DLD1 (cell line): ENCODE measurements around the gene GRN.
"Not testable (repeated sequence)": the region's sequence is repeated elsewhere in the genome, so short reads cannot be mapped to it uniquely, and the experiment has no call there.

Source experiments
- in situ Hi-C: cut with HindIII; loops from 2 replicates; pipeline ENCODE4 v1.10.0; 2017; ENCODE audit warnings: low sequenced_read_pairs

GRN gene

DNA sequence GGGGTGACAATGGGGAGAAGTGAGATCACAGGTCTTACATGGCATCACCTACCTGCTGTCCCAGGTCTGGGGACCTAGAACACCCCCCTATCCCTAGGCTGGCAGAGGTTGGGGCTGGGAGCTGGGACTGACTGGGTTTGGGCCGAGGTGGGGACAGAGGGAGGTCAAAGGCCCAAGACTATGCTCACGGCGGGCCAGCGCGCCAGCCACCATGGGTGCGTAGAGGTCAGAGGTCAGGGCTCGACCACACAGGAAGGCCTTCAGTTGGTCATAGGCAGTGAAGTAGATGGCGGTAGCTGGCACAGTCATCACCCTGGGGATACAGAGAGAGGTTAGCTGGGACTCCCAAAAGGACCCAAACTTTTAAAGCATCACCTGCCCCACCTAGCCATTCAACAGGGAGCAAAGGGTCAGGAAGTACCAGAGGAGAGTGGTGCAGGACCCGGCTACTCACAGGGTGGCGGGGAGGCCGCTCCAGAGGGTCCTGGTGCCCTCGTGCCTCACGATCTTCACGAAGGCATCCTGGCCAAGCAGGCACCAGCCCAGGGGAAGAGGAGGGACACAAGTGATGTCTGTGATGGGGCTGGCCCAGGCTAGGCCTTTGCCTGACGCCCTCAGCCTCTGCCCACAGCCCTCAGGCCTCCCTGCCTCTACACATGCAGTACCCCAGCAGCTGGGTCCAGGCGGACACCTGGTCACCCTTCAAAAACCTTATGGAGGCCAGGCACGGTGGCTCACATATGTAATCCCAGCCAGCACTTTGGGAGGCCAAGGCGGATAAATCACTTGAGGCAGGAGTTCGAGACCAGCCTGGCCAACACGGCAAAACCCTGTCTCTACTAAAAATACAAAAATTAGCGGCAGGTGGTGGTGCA is 23.6 kb upstream of the GRN start:
- in situ Hi-C loops, result loop anchor here (5.0 kb wide), 1 partner anchor 49 kb away; no protein-coding TSS in a partner anchor

DNA sequence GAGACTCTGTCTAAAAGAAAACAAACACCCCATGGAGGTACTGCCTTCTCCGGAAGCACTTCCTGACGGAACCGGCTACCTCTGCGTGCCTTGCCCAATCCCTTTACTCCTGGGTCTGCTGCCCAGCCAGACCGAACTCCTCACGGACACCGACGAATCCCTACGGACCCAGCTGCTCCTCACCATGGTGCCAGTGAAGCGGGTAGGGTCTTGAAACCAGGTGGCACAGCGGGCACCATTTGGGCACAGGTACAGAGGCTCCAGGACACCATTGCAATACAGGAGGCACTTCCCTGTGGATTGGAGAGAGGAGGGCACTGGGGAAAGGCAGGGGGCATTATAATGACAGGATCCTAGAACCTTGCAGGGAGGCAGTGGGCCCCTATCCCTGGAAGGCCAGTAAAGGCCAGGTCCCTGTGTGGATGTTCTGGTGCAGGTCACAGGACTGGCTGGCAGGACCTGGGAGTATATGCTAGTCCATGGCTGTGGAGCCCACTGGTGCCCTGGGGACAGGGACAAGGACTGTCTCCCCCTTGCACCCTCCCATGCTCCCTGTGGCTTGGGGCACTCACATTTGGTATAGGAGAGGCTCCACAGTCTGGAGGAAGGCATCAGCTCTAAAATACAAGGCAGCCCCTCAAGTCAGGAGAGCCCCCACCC is 22.7 kb upstream of the GRN start:
- in situ Hi-C loops, result loop anchor here (5.0 kb wide), 1 partner anchor 50 kb away; no protein-coding TSS in a partner anchor

DNA sequence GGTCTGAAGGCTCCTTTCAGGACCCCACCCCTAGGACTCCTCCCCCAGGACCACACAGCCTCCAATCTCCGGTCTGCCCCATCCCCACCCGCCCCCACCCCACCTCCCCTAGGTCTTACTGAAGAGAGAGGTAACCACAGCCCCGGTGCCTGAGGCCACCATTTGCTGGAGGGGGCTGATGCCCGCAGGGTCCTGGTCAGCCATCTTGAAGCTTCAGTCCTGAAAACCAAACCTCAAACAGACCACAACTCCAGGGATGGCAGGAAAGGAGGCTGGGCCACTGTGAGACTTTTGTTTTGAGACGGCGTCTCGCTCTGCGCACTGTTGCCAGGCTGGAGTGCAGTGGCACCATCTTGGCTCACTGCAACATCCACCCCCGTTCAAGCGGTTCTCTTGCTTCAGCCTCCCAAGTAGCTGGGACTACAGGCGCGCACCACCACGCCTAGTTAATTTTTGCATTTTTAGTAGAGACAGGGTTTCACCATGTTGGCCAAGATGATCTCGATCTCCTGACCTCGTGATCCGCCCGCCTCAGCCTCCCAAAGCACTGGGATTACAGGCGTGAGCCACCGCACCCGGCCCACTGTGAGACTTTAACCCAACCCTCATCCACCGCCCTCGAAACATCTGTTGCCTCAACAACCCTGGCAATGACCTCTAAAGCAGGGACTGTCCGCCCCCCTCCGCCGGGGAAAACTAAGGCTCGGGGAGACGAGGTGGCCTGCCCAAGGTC is 21.6 kb upstream of the GRN start:
- in situ Hi-C loops, result loop anchor here (5.0 kb wide), 1 partner anchor 51 kb away; no protein-coding TSS in a partner anchor

DNA sequence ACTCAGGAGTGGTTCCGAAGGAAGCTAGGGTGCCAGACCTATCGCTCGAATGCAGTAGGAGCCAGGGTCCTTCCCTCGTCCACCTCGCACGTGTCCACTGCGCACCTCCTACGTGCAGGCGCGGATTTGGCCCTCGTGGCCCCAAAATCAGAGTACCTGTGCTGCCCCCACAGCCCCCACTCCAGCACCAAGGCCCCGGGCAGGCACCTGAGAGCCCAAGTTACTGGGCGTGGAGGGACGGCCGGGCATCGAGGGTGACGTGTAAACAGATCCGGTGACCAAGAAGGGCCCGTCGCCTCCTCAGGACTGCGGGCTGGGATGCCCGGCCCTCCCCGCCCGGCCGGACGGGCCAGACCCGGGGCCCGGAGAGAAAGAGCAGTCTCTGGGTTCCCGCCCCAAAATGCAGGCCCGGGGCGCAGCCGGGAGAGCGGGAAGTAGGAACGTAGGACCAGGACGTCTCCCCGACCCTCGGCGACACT is 21.0 kb upstream of the GRN start:
- in situ Hi-C loops, result loop anchor here (5.0 kb wide), 1 partner anchor 52 kb away; no protein-coding TSS in a partner anchor

DNA sequence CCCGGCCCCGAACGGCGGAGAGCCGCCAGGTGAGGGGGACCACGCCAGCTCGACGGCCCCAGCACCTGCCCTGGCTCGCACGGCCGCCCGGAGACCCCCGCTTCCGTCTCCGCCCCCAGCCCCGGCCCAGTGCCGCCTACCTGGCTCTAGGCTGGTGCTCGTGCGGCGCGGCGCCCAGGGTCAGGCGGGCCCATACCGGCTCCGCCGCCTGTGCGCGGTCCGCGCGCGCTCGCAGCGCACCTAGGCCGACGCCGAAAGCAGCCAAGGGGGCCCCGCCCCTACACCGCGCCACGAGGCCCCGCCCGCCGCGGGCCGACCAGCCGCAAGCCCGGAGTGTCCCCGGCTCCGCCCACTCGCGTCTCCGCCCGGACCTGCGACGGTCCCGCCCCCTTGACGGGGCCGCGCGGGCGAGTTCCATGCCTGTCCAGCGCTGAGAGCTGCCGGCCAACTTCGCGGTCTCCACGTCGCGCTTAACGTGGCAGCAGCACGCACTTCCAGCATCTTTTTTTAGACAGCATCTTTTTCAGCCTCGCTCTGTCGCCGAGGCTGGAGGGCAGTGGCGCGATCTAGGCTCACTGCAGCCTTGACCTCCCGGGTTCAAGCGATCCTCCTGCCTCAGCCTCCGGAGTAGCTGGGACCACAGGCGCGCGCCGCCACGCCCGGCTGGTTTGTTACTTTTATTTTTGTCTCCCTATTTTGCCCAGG is 20.4 kb upstream of the GRN start, which contains the start of gene SLC25A39:
Gene SLC25A39, minus strand, starts transcription at position 253 of the 705 bp plus-strand sequence. CDS start 1,261 bp downstream, outside the sequence.
- in situ Hi-C loops, result loop anchor here (5.0 kb wide), 1 partner anchor 52 kb away; no protein-coding TSS in a partner anchor

DNA sequence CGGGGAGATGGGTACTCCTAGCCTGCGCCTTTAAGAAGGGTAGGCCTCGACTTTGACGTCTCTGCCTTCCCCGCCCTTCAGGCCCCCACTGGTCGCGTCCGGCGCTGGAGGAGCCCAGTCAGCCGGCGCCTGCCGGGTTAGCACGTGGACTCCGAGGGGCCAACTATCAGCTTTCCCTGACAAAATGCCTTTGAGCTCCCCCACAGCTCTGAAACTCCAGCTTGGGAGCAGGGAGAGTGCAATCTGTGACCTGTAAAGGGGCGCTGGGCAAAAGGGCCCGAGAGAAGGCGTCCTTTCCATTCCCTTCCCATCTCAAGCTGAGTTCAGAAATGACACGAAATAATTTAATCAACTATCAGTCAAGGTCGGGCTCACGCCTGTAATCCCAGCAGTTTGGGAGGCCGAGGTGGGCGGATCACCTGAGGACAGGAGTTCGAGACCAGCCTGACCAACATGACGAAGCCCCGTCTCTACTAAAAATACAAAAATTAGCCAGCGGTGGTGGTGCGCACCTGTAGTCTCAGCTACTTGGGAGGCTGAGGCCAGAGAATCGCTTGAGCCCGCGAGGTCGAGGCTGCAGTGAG is 18.1 kb upstream of the GRN start:
- in situ Hi-C loops, result no loop called here

DNA sequence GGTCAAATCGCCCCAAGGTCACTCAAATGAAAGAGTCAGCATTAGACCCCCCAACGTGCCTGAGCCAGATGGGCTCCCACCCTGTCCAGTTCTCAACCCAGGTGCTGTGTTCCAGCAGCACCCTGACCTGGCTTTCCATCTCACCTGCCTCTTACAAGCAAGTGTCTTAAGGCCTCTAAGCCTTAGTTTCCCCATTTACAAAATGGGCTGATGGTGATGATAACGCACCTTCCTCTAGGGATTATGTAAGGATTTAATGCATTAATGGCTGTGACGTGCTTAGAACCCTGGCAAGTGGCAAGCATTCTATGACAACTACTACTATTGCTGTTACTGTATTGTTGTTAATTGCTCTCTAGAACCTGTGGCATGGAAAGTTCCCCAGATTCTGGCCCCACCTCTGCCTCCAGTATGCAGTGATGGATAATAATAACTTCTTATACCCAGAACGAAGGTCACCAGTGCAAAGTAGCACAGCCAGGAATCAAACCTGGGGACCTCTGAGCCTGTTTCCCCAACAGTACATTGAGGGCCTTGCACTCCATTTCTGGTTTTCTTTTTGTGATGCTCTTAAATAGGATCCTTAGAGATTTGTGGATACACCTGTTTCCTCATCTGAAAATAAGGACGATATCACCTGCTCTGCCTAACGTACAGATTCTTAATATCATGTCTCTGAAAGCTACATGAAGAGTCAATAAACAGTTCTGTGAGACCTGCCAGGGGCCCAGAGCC is 17.2 kb upstream of the GRN start:
- in situ Hi-C loops, result no loop called here

DNA sequence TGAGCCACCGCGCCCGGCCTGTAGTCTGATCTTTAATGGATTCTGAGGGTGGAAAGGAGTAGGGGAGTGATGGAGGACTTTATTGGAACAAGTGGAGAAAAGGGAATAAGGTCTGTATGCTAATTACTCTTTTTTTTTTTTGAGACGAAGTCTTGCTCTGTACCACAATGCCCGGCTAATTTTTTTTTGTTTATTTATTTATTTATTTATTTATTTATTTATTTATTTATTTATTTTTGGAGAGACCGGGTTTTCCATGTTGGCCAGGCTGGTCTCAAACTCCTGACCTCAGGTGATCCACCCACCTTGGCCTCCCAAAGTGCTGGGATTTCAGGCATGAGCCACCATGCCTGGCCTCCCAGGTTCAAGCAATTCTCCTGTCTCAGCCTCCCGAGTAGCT is 15.6 kb upstream of the GRN start:
- in situ Hi-C loops, result not testable (repeated sequence)

DNA sequence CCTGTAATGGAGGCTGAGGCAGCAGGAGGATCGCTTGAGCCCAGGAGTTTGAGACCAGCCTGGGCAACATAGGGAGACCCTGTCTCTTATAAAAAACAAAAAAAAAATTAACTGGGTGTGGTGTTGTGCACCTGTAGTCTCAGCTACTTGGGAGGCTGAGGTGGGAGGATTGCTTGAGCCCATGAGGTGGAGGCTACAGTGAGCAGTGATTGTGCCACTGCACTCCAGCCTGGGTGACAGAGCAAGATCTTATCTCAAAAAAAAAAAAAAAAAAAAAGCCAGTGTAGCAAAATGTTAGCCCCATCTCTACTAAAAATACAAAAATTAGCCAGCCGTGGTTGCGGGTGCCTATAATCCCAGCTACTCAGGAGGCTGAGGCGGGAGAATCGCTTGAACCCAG is 14.8 kb upstream of the GRN start:
- in situ Hi-C loops, result not testable (repeated sequence)

DNA sequence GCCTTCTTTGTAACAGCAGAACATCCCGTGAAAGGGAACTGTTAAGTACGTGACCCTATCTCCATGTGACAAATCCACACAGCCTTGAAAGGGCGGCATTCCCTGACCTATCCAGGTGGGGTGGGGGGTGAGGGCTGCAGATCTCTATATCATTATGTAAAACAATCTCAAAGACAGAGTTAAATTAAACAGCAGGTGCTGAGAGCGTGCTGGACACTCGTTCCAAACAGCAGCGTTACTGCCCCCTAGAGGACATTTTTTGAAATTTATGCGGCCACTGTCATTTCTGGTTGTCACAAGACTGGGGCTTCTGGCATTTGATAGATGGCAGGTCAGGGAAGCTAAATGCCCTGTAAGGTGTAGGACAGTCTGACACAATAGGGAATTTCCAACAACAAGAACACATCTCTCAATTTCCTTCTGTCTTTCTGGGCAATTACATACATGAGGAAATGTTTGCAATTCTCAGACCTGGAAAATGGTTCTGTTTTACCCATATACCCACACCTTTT is 13.8 kb upstream of the GRN start:
- in situ Hi-C loops, result no loop called here

DNA sequence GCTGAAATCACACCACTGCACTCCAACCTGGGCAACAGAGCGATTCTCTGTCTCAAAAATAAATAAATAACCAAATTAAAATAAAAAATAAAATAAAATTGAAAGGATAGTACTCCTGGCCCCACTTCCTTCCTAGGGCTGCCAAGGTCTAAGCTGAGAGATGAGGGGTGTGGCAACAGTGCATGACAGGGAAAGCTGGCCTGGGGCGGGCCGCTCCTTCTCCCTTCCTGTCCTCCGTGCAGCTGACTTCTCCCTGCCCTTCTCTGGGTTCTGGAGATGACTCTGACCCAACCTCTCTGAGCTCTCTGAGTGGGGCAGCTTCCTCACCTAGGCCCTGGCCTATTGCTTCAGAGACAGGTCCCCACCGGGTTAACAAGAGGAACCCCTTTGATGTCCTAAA is 11.7 kb upstream of the GRN start:
- in situ Hi-C loops, result no loop called here

DNA sequence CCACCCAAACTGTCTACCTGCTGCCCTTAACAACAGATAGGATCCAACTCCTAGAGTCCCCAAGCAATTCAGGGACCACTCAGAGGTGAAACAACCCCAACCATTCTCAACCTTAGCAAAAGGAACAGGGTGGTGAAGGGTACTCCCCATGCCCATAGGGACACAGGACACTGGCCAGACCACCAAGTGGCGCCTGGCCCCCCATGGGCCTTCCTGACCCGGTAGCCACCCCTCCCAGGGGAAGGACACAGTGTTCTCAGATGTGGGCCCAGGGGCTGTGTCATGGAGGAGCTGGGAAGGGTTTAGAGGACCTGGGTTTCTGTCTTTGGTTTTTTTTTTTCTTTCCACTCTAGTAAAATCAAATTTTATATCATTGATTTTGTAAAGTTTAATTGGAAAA is 10.8 kb upstream of the GRN start:
- in situ Hi-C loops, result no loop called here

DNA sequence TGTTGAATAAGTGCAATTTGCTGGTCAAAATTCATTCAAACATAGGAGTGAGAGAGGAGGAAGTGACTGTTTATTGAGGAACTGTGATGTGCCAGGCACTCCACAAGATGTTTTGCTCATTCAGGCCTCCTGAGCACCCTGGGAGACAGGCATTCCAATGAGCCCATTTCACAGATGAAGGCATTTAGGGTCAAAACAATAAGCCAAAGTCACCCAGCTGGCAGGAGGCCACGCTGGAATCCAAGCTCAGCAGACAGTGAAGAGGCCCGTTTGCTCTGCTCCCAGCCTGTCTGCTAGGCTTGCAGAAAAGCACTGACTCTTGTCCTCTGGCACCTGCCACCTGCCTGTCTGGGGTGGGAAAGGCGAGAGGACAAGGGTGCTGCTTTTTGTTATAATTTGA is 10.4 kb upstream of the GRN start:
- in situ Hi-C loops, result no loop called here

DNA sequence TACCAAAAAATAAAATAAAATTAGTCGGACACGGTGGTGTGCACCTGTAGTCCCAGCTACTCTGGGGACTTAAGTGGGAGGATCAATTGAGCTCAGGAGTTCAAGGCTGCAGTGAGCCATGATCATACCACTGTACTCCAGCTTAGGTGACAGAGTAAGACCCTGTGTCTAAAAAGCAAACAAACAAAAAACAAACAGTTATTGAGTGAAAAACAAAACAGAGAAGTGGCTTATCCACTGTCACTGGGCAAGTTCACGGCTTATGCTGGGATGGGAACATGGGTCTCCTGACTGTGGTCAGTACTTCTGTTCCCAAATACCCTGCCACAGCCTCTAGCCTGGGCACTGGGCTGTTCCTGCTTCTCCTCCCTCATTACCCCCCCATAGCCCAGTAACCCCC is 9.5 kb upstream of the GRN start:
- in situ Hi-C loops, result no loop called here

DNA sequence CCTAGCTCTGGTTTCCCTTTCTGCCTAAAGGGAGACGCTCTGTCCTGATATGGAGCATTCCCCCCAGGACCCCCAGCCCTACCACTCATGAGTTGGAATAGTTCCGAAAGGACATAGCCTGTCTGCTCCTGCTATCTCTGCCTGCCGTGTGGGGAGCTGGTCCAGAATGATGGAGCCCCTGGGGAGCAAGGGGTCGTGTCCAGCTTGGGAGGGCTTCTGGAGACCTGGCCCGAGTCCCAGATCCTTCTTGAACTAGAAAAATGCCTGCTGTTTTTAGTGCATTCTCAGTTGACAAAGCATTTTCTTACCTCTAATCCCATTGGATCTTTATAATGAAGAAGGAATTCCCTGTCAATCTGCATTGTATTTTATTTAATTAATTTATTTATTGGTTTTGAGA is 9.1 kb upstream of the GRN start:
- in situ Hi-C loops, result no loop called here

DNA sequence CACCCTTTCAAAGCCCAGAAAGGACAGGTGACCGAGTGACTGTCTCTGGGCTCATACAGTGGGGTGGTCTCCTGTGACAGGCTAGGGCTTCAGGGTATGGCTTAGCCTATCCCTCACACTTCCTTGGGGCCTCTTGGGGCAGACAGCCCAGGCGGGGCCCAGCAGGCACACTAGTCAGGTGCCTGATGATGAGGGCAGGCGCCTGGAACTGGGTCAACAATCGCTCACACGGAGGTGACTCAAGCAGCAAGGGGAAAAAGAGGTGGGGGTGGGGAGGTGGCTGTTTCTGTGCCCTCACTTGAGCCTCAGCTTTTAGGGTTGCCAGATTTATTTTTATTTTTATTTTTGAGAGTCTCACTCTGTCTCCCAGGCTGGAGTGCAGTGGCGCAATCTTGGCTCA is 6.4 kb upstream of the GRN start:
- in situ Hi-C loops, result no loop called here

DNA sequence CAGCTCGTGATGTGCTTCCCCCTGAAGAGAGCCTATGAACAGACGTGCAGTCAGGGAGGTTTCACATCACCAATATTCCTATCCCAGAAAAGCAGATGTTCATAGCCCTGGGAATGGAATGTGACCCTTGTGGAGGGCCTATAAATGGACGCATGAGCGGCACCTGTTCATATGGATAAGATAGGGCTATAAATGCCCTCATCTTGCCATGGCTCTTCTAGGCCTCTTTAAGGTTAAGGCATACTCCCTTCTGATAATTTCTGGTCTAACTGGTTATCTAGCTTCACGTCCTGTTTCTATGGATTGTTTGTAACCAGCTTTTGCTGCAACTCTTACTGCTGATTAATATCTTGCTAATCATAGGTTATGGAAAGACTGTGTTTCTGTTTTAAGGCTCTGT is 4.5 kb upstream of the GRN start:
- in situ Hi-C loops, result not testable (repeated sequence)

DNA sequence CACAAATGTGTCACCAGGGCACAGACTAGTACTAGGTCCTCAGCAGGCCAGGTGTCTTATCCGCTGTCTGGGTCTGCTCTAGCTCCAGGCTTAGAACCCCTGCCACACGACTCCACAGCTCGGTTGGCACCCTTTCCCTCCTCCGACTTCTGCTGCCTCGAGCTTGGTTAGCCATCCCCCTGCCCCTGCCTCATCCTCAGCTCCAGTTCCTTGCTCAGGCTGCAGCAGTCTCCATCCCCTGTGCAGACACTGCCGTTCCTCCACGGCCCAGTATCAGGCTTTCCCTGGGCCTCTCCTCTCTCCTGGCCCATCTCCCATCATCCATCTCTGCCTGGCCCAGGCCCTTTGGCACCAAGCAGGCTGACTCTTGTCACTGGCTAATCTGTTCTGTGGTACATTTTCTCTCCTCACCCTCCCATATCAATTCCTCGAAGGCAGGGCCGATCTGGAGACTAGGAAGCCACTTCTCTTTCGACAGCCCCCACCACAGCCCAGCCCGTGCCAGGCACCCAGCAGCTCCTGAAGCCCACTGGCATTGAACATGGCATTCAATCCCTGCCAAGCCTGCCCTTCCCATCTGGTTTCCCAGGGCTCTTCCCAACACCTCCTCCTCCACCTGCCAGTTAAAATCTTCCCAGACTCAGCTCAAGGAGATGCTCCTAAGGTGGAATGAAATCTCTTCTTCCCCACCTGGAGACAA is 1.4 kb upstream of the GRN start:
- in situ Hi-C loops, result no loop called here
